ENCODE data around the gene KRT80.

The KRT80 gene

DNA sequence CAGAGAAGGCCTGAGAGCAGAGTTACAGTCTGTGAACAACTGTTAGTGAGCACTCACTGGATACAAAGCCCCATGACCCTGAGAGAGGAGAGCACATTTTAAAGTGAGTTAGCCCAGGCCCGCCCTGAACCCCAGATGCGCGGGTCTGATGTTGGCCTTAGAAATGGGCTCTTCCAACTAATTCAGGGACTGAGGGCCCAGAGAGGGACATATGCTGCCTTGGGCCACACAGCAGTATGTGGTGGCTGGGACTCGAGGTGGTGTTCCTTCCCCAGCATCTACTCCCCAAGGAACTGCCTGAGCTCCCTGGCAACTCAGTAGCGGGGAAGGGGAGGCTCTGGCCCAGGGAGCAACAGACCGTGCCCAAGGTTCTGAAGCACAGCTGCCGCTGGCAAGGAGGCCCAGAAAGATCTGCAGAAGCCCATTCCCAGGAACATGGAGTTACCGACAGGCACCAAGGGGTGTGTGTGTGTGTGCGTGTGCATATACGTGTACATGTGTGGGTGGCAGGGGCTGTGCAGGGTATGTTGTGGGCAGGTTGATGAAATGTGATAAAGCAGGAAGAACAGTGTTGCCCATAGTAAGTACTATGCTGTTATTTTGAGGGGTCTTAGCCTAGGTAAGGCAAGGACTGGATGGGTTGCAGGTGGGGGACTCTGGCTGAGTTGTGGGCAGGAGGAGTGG is 40.5 kb downstream of the KRT80 start:
- Histone ChIP-seq H3K27me3 (no peaks in the 10 kb centered on the region), H3K4me1 (peaks cover 7% of the 10 kb centered on the region), H3K9me3 (no peaks in the 10 kb centered on the region), H3K4me3 (ENCODE audit: low read depth, low read length) (no peak overlapping the region), H3K36me3 (no peaks in the 10 kb centered on the region)
- no peak for DNase-seq
- TF ChIP-seq, protein P1, sequence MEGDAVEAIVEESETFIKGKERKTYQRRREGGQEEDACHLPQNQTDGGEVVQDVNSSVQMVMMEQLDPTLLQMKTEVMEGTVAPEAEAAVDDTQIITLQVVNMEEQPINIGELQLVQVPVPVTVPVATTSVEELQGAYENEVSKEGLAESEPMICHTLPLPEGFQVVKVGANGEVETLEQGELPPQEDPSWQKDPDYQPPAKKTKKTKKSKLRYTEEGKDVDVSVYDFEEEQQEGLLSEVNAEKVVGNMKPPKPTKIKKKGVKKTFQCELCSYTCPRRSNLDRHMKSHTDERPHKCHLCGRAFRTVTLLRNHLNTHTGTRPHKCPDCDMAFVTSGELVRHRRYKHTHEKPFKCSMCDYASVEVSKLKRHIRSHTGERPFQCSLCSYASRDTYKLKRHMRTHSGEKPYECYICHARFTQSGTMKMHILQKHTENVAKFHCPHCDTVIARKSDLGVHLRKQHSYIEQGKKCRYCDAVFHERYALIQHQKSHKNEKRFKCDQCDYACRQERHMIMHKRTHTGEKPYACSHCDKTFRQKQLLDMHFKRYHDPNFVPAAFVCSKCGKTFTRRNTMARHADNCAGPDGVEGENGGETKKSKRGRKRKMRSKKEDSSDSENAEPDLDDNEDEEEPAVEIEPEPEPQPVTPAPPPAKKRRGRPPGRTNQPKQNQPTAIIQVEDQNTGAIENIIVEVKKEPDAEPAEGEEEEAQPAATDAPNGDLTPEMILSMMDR (IDR thresholded peaks at IDR 0.05; ENCODE audit: low read depth, low read length) = no peak

DNA sequence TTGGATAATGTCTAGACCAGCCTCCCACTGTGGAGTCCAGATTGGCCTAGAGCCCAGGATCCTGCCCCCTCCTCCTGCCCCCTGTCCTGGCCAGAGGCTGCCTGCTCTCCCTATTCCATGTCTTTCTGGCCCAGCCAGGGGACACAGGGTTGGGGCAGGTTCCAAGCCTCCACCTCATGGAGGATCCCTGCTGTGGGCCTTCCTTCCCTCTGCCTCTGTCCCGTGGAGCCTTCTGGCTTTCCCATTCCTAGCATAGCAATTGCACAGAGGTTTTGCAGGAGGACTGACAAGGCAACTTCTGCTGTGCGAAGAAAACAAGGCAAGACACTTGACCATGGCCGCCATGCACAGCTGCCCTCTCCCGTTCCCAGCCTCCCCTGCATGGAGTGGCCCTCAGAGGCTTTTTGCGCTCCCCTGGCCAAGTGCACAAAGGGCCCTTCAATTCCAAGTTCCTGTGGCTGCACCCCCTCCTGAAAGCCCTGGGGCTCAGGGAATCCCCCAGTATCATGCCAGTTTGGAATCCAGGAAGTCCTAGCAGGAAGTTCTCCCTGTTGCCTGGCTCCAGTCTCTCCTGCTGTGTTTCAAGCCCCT is 42.1 kb downstream of the KRT80 start:
- H3K4me3 ChIP-seq (ENCODE audit: low read depth, low read length) = no peak overlapping the region
- H3K36me3 ChIP-seq = no peaks in the 10 kb centered on the region
- TF ChIP-seq, protein P1 (IDR thresholded peaks at IDR 0.05; ENCODE audit: low read depth, low read length) = no peak
- DNase-seq = no peak
- H3K27me3 ChIP-seq = no peaks in the 10 kb centered on the region
- no peaks in the 10 kb centered on the region for H3K9me3 ChIP-seq
- peaks cover 7% of the 10 kb centered on the region for H3K4me1 ChIP-seq

DNA sequence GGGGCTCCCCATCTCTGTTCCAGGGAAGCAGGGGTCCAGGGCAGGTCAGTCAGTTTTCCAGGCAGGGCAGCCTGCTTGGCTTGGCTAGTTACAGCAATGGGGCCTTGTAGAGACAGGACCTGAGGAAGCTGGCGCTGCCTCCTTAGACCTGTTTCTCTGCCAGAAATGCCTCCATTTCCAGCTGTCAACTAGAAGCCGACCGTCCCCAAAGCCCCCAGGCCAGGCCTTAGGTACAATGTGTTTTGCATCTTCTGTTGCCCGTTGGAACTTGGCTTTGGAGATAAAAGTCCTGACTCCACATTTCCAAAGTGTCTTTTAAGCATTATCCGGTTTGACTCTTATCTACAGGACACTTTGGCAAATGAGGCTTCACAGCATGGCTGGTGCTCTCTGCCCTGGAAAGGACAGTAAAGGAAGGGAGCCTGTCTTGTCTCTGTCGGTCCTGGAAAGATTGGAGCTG is 42.6 kb downstream of the KRT80 start:
- Histone ChIP-seq H3K4me3 (ENCODE audit: low read depth, low read length) (no peak overlapping the region), H3K4me1 (peaks cover 7% of the 10 kb centered on the region)
- no peak for DNase-seq

DNA sequence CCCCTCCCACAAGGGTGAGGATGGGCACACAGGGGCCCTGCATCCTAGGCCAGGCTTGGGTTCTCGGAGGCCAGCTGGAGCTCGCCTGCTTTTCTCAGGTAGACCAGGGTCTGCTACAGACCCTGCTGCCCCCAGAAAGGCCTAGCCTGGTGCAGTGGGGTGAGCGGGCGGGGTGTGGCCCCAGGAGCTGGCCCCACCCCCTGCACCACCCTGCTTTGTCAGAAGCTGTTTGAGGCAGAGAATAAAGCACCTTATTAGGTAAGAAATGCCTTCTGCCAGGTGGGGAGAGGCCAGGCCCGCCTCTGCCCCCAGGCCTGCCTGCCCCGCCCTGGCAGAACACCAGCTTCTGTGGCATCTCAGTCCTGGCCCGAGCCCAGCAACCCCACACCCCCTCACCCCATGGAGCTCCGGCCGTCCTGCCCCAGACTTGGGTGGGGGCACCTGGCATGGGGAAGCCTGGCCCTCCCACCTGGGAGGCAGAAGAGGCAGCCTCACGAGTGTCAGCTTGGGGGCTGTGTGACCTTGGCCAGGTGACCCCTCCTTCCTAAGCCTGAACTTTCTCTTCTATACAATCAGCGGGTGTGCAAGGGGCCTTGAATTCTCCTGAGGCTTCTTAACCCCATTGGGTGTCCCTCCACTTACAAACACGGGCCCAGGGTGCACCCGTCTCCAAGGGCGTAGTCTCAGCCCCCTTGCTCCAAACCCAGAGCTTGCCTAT is 43.2 kb downstream of the KRT80 start:
- TF ChIP-seq, protein P1 (IDR thresholded peaks at IDR 0.05; ENCODE audit: low read depth, low read length) = no peak
- peaks cover 7% of the 10 kb centered on the region for H3K4me1 ChIP-seq
- no peaks in the 10 kb centered on the region for H3K27me3 ChIP-seq
- DNase-seq = no peak
- no peak overlapping the region for H3K4me3 ChIP-seq (ENCODE audit: low read depth, low read length)
- no peaks in the 10 kb centered on the region for H3K9me3 ChIP-seq
- no peaks in the 10 kb centered on the region for H3K36me3 ChIP-seq

More for the DNA sequence above, 42.6 kb downstream of the KRT80 start:
- Histone ChIP-seq H3K27me3 (no peaks in the 10 kb centered on the region), H3K36me3 (no peaks in the 10 kb centered on the region), H3K9me3 (no peaks in the 10 kb centered on the region)
- TF ChIP-seq, protein P1 (IDR thresholded peaks at IDR 0.05; ENCODE audit: low read depth, low read length) = no peak

DNA sequence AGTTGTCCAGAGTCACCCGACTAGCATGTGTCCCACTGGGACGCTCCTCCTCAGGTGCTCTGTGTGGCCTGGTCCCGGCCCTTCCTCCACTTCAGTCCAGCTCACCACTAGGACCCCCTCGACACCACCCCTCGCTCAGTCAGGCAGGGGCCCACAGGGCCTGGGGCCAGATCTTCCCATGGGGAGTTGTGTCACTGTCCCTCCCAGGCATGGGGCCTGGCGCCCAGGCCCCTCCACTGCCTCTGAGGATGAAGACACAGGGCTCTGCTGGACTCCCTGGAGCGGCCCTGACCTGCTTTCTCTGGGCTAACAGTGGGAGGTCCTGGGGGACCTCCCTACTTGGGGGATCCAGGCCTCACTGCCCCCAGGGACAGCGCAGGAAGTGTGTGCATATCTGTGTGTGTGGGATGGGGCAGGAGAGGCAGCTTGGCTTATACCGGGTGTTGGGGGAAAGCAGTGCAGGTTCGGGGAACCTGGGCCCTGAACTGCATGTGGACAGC is 43.8 kb downstream of the KRT80 start:
- H3K9me3 ChIP-seq = no peaks in the 10 kb centered on the region
- H3K36me3 ChIP-seq = no peaks in the 10 kb centered on the region
- no peak for DNase-seq
- H3K4me1 ChIP-seq = peaks cover 7% of the 10 kb centered on the region
- TF ChIP-seq, protein P1 (IDR thresholded peaks at IDR 0.05; ENCODE audit: low read depth, low read length) = no peak
- H3K27me3 ChIP-seq = no peaks in the 10 kb centered on the region
- no peak overlapping the region for H3K4me3 ChIP-seq (ENCODE audit: low read depth, low read length)

Measured in BE2C (cell line).